GM13977 (cell line): ENCODE data around the gene SPN.
"Not testable (repeated sequence)": the region's sequence is repeated elsewhere in the genome, so short reads cannot be mapped to it uniquely, and the experiment has no call there.

Experiments
- DNase-seq: peaks from one replicate; pipeline ENCODE4 v3.0.0; 2012; ENCODE audit warnings: low spot score
- CTCF ChIP-seq: IDR thresholded peaks from 2 replicates; pipeline ENCODE4 v1.5.1; 2012; ENCODE audit warnings: mild to moderate bottlenecking, control low read depth; ENCODE audit not compliant: insufficient read depth; ENCODE audit errors: extremely low read depth, missing control alignments
- in situ Hi-C: fragments of 300-500 bp; cut with MboI; formaldehyde crosslinking; loops from one replicate; pipeline ENCODE4 v1.12.0; 2022; ENCODE audit warnings: low sequenced_read_pairs, low pct_unique_long_range_greater_than_20kb, mixed read lengths, inconsistent platforms; ENCODE audit not compliant: unreplicated experiment

SPN gene

GRCh38 chr16:29687755-29688154 is 24.7 kb downstream of the SPN start:
- DNase-seq = peak; percentile 5
- no peak for TF ChIP-seq CTCF
- in situ Hi-C loops = loop anchor here (10.0 kb wide), 1 partner anchor 337 kb away; the partner anchor contains the start of gene C16orf92

- no peak for TF ChIP-seq CTCF
- in situ Hi-C loops = loop anchor here (10.0 kb wide), 1 partner anchor 337 kb away; the partner anchor contains the start of gene C16orf92
These were observed 25.1 kb downstream of the SPN start for GRCh38 chr16:29688172-29688571.

GRCh38 chr16:29689490-29690351 is 26.7 kb downstream of the SPN start:
- in situ Hi-C loops = loop anchor here (10.0 kb wide), 1 partner anchor 335 kb away; the partner anchor contains the start of gene C16orf92
- DNase-seq = not testable (repeated sequence)

More at GRCh38 chr16:29688172-29688571, 25.1 kb downstream of the SPN start:
- peak; percentile 12 for DNase-seq

- DNase-seq, in situ Hi-C loops: not testable (repeated sequence)
These were observed 29.6 kb downstream of the SPN start for GRCh38 chr16:29692606-29693005.

GRCh38 chr16:29694384-29695195 is 31.5 kb downstream of the SPN start:
- in situ Hi-C loops = no loop called here

GRCh38 chr16:29695675-29696074 is 32.6 kb downstream of the SPN start:
- DNase-seq, in situ Hi-C loops: not testable (repeated sequence)

More at GRCh38 chr16:29694384-29695195, 31.5 kb downstream of the SPN start:
- DNase-seq = peak; percentile 15
- no peak for TF ChIP-seq CTCF

GRCh38 chr16:29696881-29697331 is 33.9 kb downstream of the SPN start:
- in situ Hi-C loops = no loop called here
- DNase-seq = no peak
- no peak for TF ChIP-seq CTCF

- no peak for DNase-seq
- in situ Hi-C loops = no loop called here
- TF ChIP-seq CTCF = no peak
These were observed 34.3 kb downstream of the SPN start for GRCh38 chr16:29697391-29697790.
